HEK293 (cell line): ENCODE results near the gene CEP85.

Experiments used
- CTCF ChIA-PET: fragments of 350-600 bp; formaldehyde crosslinking; extraction: SDS; loops from one replicate; lab custom pipeline; 2021; ENCODE audit warnings: antibody characterized with exemption; lab: Yijun Ruan, JAX
- POLR2A ChIA-PET: fragments of 300-600 bp; formaldehyde crosslinking; extraction: SDS; loops from one replicate; lab custom pipeline; 2020; ENCODE audit warnings: antibody characterized with exemption, inconsistent platforms; lab: Yijun Ruan, JAX
- H3K27ac ChIP-seq: fragments of 200-500 bp; sonication (Bioruptor generic); 2 replicates; pipeline ENCODE4 v1.5.1; 2014; ENCODE audit warnings: low read depth, low read length, control low read depth, inconsistent platforms; ENCODE audit errors: extremely low read depth
- H3K36me3 ChIP-seq, 2 experiments: fragments of 200-500 bp in 1 of 2; sonication (Bioruptor generic) in 1 of 2; 1 replicate in 1 of 2; 2 replicates in 1 of 2; pipeline ENCODE4 v1.5.1; 2014 to 2017; ENCODE audit warnings: inconsistent platforms in 2 of 2, low read length in 2 of 2; ENCODE audit not compliant: control insufficient read depth in 2 of 2, insufficient read depth in 1 of 2
- H3K4me1 ChIP-seq: fragments of 200-500 bp; sonication (Bioruptor generic); 2 replicates; pipeline ENCODE4 v1.5.1; 2014; ENCODE audit warnings: mild to moderate bottlenecking, low read length, inconsistent platforms; ENCODE audit not compliant: control insufficient read depth, insufficient read depth
- H3K4me3 ChIP-seq: 2 replicates; pipeline ENCODE4 v1.5.1; 2011; ENCODE audit warnings: low read depth, mild to moderate bottlenecking, control low read depth, low read length, moderate library complexity
- H3K9me3 ChIP-seq: fragments of 200-500 bp; sonication (Bioruptor generic); 2 replicates; pipeline ENCODE4 v1.5.1; 2014; ENCODE audit warnings: low read depth, low read length, inconsistent platforms; ENCODE audit not compliant: control insufficient read depth, insufficient read depth
- CTCF ChIP-seq: fragments of 450-650 bp; formaldehyde crosslinking; IDR thresholded peaks from 2 replicates; pipeline ENCODE4 v1.5.1; 2016; ENCODE audit warnings: missing biosample characterization, missing genetic modification characterization
- GLIS2 ChIP-seq: fragments of 450-650 bp; formaldehyde crosslinking; IDR thresholded peaks from 2 replicates; pipeline ENCODE4 v1.5.1; 2016; ENCODE audit warnings: missing biosample characterization, missing genetic modification characterization
- HIC1 ChIP-seq: fragments of 450-650 bp; formaldehyde crosslinking; IDR thresholded peaks from 2 replicates; pipeline ENCODE4 v1.5.1; 2016; ENCODE audit warnings: missing biosample characterization, missing genetic modification characterization
- KLF17 ChIP-seq: fragments of 450-650 bp; formaldehyde crosslinking; IDR thresholded peaks from 2 replicates; pipeline ENCODE4 v1.5.1; 2016; ENCODE audit warnings: missing biosample characterization, missing genetic modification characterization
- OSR2 ChIP-seq: fragments of 450-650 bp; formaldehyde crosslinking; IDR thresholded peaks from 2 replicates; pipeline ENCODE4 v1.5.1; 2016; ENCODE audit warnings: missing biosample characterization, missing genetic modification characterization
- REPIN1 ChIP-seq: fragments of 450-650 bp; formaldehyde crosslinking; IDR thresholded peaks from 2 replicates; pipeline ENCODE4 v1.5.1; 2017; ENCODE audit warnings: missing biosample characterization, missing genetic modification characterization, low read depth
- ZBTB44 ChIP-seq: fragments of 450-650 bp; IDR thresholded peaks from 2 replicates; pipeline ENCODE4 v1.5.1; 2018; ENCODE audit warnings: missing biosample characterization, mild to moderate bottlenecking, missing genetic modification characterization
- ZBTB48 ChIP-seq: fragments of 450-650 bp; formaldehyde crosslinking; IDR thresholded peaks from 2 replicates; pipeline ENCODE4 v1.5.1; 2016; ENCODE audit warnings: missing biosample characterization, missing genetic modification characterization
- ZFHX2 ChIP-seq: fragments of 450-650 bp; formaldehyde crosslinking; conservative IDR thresholded peaks from 2 replicates; pipeline ENCODE4 v1.5.1; 2016; ENCODE audit warnings: missing biosample characterization, missing genetic modification characterization
- ZFP3 ChIP-seq: fragments of 450-650 bp; formaldehyde crosslinking; IDR thresholded peaks from 2 replicates; pipeline ENCODE4 v1.5.1; 2016; ENCODE audit warnings: low read depth, missing biosample characterization, missing genetic modification characterization
- ZFP69B ChIP-seq: fragments of 450-650 bp; formaldehyde crosslinking; IDR thresholded peaks from 2 replicates; pipeline ENCODE4 v1.5.1; 2016; ENCODE audit warnings: missing biosample characterization, missing genetic modification characterization
- ZNF133 ChIP-seq: fragments of 450-650 bp; formaldehyde crosslinking; IDR thresholded peaks from 2 replicates; pipeline ENCODE4 v1.5.1; 2016; ENCODE audit warnings: missing biosample characterization, missing genetic modification characterization
- ZNF16 ChIP-seq: fragments of 450-650 bp; formaldehyde crosslinking; IDR thresholded peaks from 2 replicates; pipeline ENCODE4 v1.5.1; 2016; ENCODE audit warnings: low read depth, missing biosample characterization, missing genetic modification characterization
- ZNF211 ChIP-seq: fragments of 450-650 bp; formaldehyde crosslinking; IDR thresholded peaks from 2 replicates; pipeline ENCODE4 v1.5.1; 2016; ENCODE audit warnings: low read depth, missing biosample characterization, missing genetic modification characterization
- ZNF223 ChIP-seq: fragments of 450-650 bp; formaldehyde crosslinking; IDR thresholded peaks from 2 replicates; pipeline ENCODE4 v1.5.1; 2016; ENCODE audit warnings: missing biosample characterization, missing genetic modification characterization
- ZNF23 ChIP-seq: fragments of 450-650 bp; formaldehyde crosslinking; IDR thresholded peaks from 2 replicates; pipeline ENCODE4 v1.5.1; 2016; ENCODE audit warnings: missing biosample characterization, missing genetic modification characterization, borderline replicate concordance
- ZNF239 ChIP-seq: fragments of 450-650 bp; formaldehyde crosslinking; IDR thresholded peaks from 2 replicates; pipeline ENCODE4 v1.5.1; 2016; ENCODE audit warnings: missing biosample characterization, missing genetic modification characterization
- ZNF302 ChIP-seq: fragments of 450-650 bp; formaldehyde crosslinking; IDR thresholded peaks from 2 replicates; pipeline ENCODE4 v1.5.1; 2016; ENCODE audit warnings: missing biosample characterization, missing genetic modification characterization, low read depth
- ZNF335 ChIP-seq: fragments of 450-650 bp; formaldehyde crosslinking; conservative IDR thresholded peaks from 2 replicates; pipeline ENCODE4 v1.5.1; 2016; ENCODE audit warnings: missing biosample characterization, missing genetic modification characterization
- ZNF366 ChIP-seq: fragments of 450-650 bp; formaldehyde crosslinking; conservative IDR thresholded peaks from 2 replicates; pipeline ENCODE4 v1.5.1; 2016; ENCODE audit warnings: missing biosample characterization, missing genetic modification characterization
- ZNF394 ChIP-seq: fragments of 450-650 bp; formaldehyde crosslinking; IDR thresholded peaks from 2 replicates; pipeline ENCODE4 v1.5.1; 2016; ENCODE audit warnings: missing biosample characterization, missing genetic modification characterization, mild to moderate bottlenecking, moderate library complexity, borderline replicate concordance
- ZNF473 ChIP-seq: fragments of 450-650 bp; formaldehyde crosslinking; IDR thresholded peaks from 2 replicates; pipeline ENCODE4 v1.5.1; 2017; ENCODE audit warnings: missing biosample characterization, missing genetic modification characterization
- ZNF548 ChIP-seq: fragments of 450-650 bp; formaldehyde crosslinking; IDR thresholded peaks from 2 replicates; pipeline ENCODE4 v1.5.1; 2016; ENCODE audit warnings: missing biosample characterization, missing genetic modification characterization
- ZNF654 ChIP-seq: fragments of 450-650 bp; formaldehyde crosslinking; IDR thresholded peaks from 2 replicates; pipeline ENCODE4 v1.5.1; 2016; ENCODE audit warnings: low read depth, missing biosample characterization, missing genetic modification characterization
- ZNF677 ChIP-seq: fragments of 450-650 bp; IDR thresholded peaks from 2 replicates; pipeline ENCODE4 v1.5.0; 2018; ENCODE audit warnings: missing biosample characterization, mild to moderate bottlenecking, missing genetic modification characterization, moderate library complexity
- ZNF704 ChIP-seq: fragments of 450-650 bp; formaldehyde crosslinking; IDR thresholded peaks from 2 replicates; pipeline ENCODE4 v1.5.1; 2016; ENCODE audit warnings: missing biosample characterization, missing genetic modification characterization
- ZNF707 ChIP-seq: fragments of 450-650 bp; formaldehyde crosslinking; IDR thresholded peaks from 2 replicates; pipeline ENCODE4 v1.5.1; 2016; ENCODE audit warnings: missing biosample characterization, missing genetic modification characterization
- ZNF837 ChIP-seq: fragments of 450-650 bp; formaldehyde crosslinking; IDR thresholded peaks from 2 replicates; pipeline ENCODE4 v1.5.1; 2016; ENCODE audit warnings: missing biosample characterization, missing genetic modification characterization
- ZNF843 ChIP-seq: fragments of 450-650 bp; formaldehyde crosslinking; IDR thresholded peaks from 2 replicates; pipeline ENCODE4 v1.5.1; 2016; ENCODE audit warnings: missing biosample characterization, missing genetic modification characterization

CEP85 gene

GRCh38 chr1:26280333-26281042 lies 46.5 kb downstream of the CEP85 start:
- ChIA-PET CTCF (interaction anchor here (0.5 to 3.6 kb wide), 14 partner anchors 17 to 175 kb away, joined by 3 to 30 read pairs (median 3); partner anchors contain the start of gene CATSPER4), POLR2A (interaction anchor here (0.5 to 1.8 kb wide), 3 partner anchors 41 to 152 kb away, joined by 3 to 6 read pairs (median 6); partner anchors contain the start of gene DHDDS)
- H3K4me1 ChIP-seq, result 0 out of 2 replicates have a peak, but pooled peaks cover 3% of the 10 kb centered on the region
- TF ChIP-seq ZNF23 (tag by site-specific recombination) (no peak), ZFHX2 (peak; percentile 61), GLIS2 (tag by site-specific recombination) (0 out of 2 replicates have a peak, but pooled peaks have one; percentile 20), REPIN1 (tag by site-specific recombination) (no peak), ZNF677 (tag by site-specific recombination) (no peak), ZFP69B (tag by site-specific recombination) (peak; percentile 12; the same call in 1 of the 2 replicates), ZNF302 (tag by site-specific recombination) (no peak), ZFP3 (tag by site-specific recombination) (no peak), ZNF837 (tag by site-specific recombination) (0 out of 2 replicates have a peak, but pooled peaks have one; percentile 48), ZNF704 (tag by site-specific recombination) (no peak), ZNF133 (tag by site-specific recombination) (no peak), ZNF548 (tag by site-specific recombination) (no peak), ZBTB48 (tag by site-specific recombination) (no peak), ZNF473 (no peak), ZNF843 (tag by site-specific recombination) (no peak), ZNF239 (tag by site-specific recombination) (no peak), ZNF16 (tag by site-specific recombination) (no peak), OSR2 (tag by site-specific recombination) (no peak), ZNF707 (no peak), HIC1 (tag by site-specific recombination) (no peak; the same call in 1 of the 2 replicates), ZNF335 (peak; percentile 54; the same call in 1 of the 2 replicates), ZNF223 (tag by site-specific recombination) (peak; percentile 87; the same call in 1 of the 2 replicates), ZNF394 (peak; percentile 2; the same call in 1 of the 2 replicates), ZNF211 (tag by site-specific recombination) (no peak; the same call in 1 of the 2 replicates), ZNF366 (peak; percentile 62), CTCF (tag by site-specific recombination) (no peak), ZNF654 (tag by site-specific recombination) (no peak), ZBTB44 (tag by site-specific recombination) (no peak), KLF17 (tag by site-specific recombination) (peak; percentile 58; the same call in 1 of the 2 replicates)

More at GRCh38 chr1:26280333-26281042, 46.5 kb downstream of the CEP85 start:
- no peaks in the 10 kb centered on the region for H3K9me3 ChIP-seq
- peaks cover 4 to 60% of the 10 kb centered on the region in 2 experiments; a peak in 1 of 3 replicates for H3K36me3 ChIP-seq
- peak overlapping the region; percentile 63 for H3K4me3 ChIP-seq
- no peak overlapping the region for H3K27ac ChIP-seq
